GM23248 (cell line): ENCODE data around the gene ITGA11. TPM values are rescaled to one million over a fixed set of nuclear protein-coding genes. Genes with fewer than 3 reads are reported as not detected.
A peak's percentile ranks its signal among the peaks of the same experiment; 100 is the strongest.

ENCODE experiments used
- DNase-seq: peaks from one replicate; pipeline ENCODE4 v3.0.0-alpha.2; 2015
- H2AFZ ChIP-seq: fragments of 200-600 bp; sonication (generic); 2 replicates; pipeline ENCODE4 v1.6.1; 2016; ENCODE audit warnings: antibody characterized with exemption
- H3F3A ChIP-seq: fragments of 200-600 bp; sonication (generic); 2 replicates; pipeline ENCODE4 v1.6.1; 2016; ENCODE audit warnings: mild to moderate bottlenecking, antibody characterized with exemption, mixed run types; ENCODE audit not compliant: insufficient read depth
- H3K27ac ChIP-seq: fragments of 200-600 bp; sonication (generic); 2 replicates; pipeline ENCODE4 v1.5.1; 2016; ENCODE audit warnings: mild to moderate bottlenecking
- H3K27me3 ChIP-seq: fragments of 200-600 bp; sonication (generic); replicated peaks from 2 replicates; pipeline ENCODE4 v1.6.1; 2016; ENCODE audit warnings: mild to moderate bottlenecking; ENCODE audit not compliant: insufficient read depth
- H3K36me3 ChIP-seq: fragments of 200-600 bp; sonication (generic); 2 replicates; pipeline ENCODE4 v1.6.1; 2016; ENCODE audit warnings: low read depth, mild to moderate bottlenecking
- H3K4me1 ChIP-seq: fragments of 200-600 bp; sonication (generic); 2 replicates; pipeline ENCODE4 v1.6.1; 2016; ENCODE audit warnings: mild to moderate bottlenecking; ENCODE audit not compliant: insufficient read depth
- H3K4me2 ChIP-seq: fragments of 200-600 bp; sonication (generic); one replicate; pipeline ENCODE4 v1.6.1; 2016; ENCODE audit warnings: mild to moderate bottlenecking; ENCODE audit not compliant: unreplicated experiment
- H3K4me3 ChIP-seq: fragments of 200-600 bp; sonication (generic); 2 replicates; pipeline ENCODE4 v1.5.1; 2016; ENCODE audit warnings: mild to moderate bottlenecking
- H3K79me2 ChIP-seq: fragments of 200-600 bp; sonication (generic); 2 replicates; pipeline ENCODE4 v1.6.1; 2016; ENCODE audit warnings: mild to moderate bottlenecking; ENCODE audit not compliant: insufficient read depth
- H3K9ac ChIP-seq: fragments of 200-600 bp; sonication (generic); 2 replicates; pipeline ENCODE4 v1.6.1; 2016; ENCODE audit warnings: mild to moderate bottlenecking
- H3K9me2 ChIP-seq: fragments of 200-600 bp; sonication (generic); 2 replicates; pipeline ENCODE4 v1.6.1; 2016; ENCODE audit warnings: mixed run types, mild to moderate bottlenecking, moderate library complexity; ENCODE audit not compliant: insufficient read depth
- H3K9me3 ChIP-seq: fragments of 200-600 bp; sonication (generic); one replicate; pipeline ENCODE4 v1.6.1; 2017; ENCODE audit warnings: low read depth
- H4K20me1 ChIP-seq: fragments of 200-600 bp; sonication (generic); 2 replicates; pipeline ENCODE4 v1.6.0; 2016; ENCODE audit not compliant: insufficient read depth
- EZH2 ChIP-seq: fragments of 200-600 bp; sonication (generic); IDR thresholded peaks from 2 replicates; pipeline ENCODE4 v1.6.1; 2018; ENCODE audit warnings: antibody characterized with exemption, mild to moderate bottlenecking; ENCODE audit not compliant: insufficient read depth, poor library complexity, severe bottlenecking
- EZH2phosphoT487 ChIP-seq: fragments of 200-600 bp; sonication (generic); IDR thresholded peaks from 2 replicates; pipeline ENCODE4 v1.6.1; 2018; ENCODE audit warnings: antibody characterized with exemption, moderate library complexity, mild to moderate bottlenecking, low read depth; ENCODE audit not compliant: insufficient read depth
- WGBS, 2 experiments: methylation state at CpG; one replicate each; pipeline ENCODE4 v1.1.6; 2015 to 2017; ENCODE audit warnings: low lambda C conversion rate in 2 of 2, low coverage in 1 of 2; ENCODE audit errors: missing lambda C conversion rate in 2 of 2; 5-methylcytosine and 5-hydroxymethylcytosine counted together
- in situ Hi-C: fragments of 300-500 bp; cut with MboI; formaldehyde crosslinking; loops from 2 replicates; pipeline ENCODE4 v1.15.0; 2020
- polyA plus RNA-seq: library from polyadenylated mRNA; unstranded; fragments of >200 nt; fragmentation: Nextera tagmentation; extraction: Ambion mirVana; gene quantifications from 2 replicates; pipeline ENCODE4 v1.2.1, GENCODE V29; 2016
- total RNA-seq: library from RNA; depleted of rRNA; stranded (reverse); fragments of >200 nt; shearing (Covaris generic); gene quantifications from 2 replicates; pipeline ENCODE4 v1.2.3, GENCODE V29; 2014

Gene ITGA11
- total and polyA plus RNA-seq, 2 experiments from 2014 or later = 312 to 352 TPM

- no peak overlapping the region for H3K9ac ChIP-seq
- no peak overlapping the region for H3K4me3 ChIP-seq
- H3K9me3 ChIP-seq = no peaks in the 10 kb centered on the region
- no peak for TF ChIP-seq EZH2phosphoT487
- no peak for TF ChIP-seq EZH2
- H3K79me2 ChIP-seq = no peaks in the 10 kb centered on the region
- H3K27me3 ChIP-seq = no peaks in the 10 kb centered on the region
- H3F3A ChIP-seq = peaks cover 25% of the 10 kb centered on the region
- DNase-seq = no peak
- peaks cover 63% of the 10 kb centered on the region; the same call in 1 of the 2 replicates for H3K36me3 ChIP-seq
- no peaks in the 10 kb centered on the region for H3K9me2 ChIP-seq
- no peaks in the 10 kb centered on the region for H4K20me1 ChIP-seq
- no peak overlapping the region for H3K27ac ChIP-seq
- no peak overlapping the region for H3K4me2 ChIP-seq
- in situ Hi-C loops = no loop called here
- H2AFZ ChIP-seq = no peak overlapping the region
- WGBS, 2 experiments = 74 to 76% methylated on average over 7 of the region's 7 CpGs
- H3K4me1 ChIP-seq = peaks cover 18% of the 10 kb centered on the region
Observed at GRCh38 chr15:68336516-68336915, 95.4 kb downstream of the ITGA11 start.

GRCh38 chr15:68335655-68336054 is 96.3 kb downstream of the ITGA11 start:
- no peaks in the 10 kb centered on the region for H3K9me3 ChIP-seq
- peaks cover 25% of the 10 kb centered on the region for H3F3A ChIP-seq
- H3K79me2 ChIP-seq = no peaks in the 10 kb centered on the region
- in situ Hi-C loops = no loop called here
- DNase-seq = no peak
- no peaks in the 10 kb centered on the region for H3K27me3 ChIP-seq
- H3K4me2 ChIP-seq = no peak overlapping the region
- TF ChIP-seq EZH2phosphoT487 (no peak), EZH2 (no peak)
- no peak overlapping the region for H3K4me3 ChIP-seq
- H3K9me2 ChIP-seq = no peaks in the 10 kb centered on the region
- H4K20me1 ChIP-seq = no peaks in the 10 kb centered on the region
- no peak overlapping the region for H3K9ac ChIP-seq
- peaks cover 64% of the 10 kb centered on the region; the same call in 1 of the 2 replicates for H3K36me3 ChIP-seq
- peaks cover 18% of the 10 kb centered on the region for H3K4me1 ChIP-seq
- no peak overlapping the region for H3K27ac ChIP-seq
- no peak overlapping the region for H2AFZ ChIP-seq
- 90 to 93% methylated on average over 14 of the region's 14 CpGs for WGBS, 2 experiments

GRCh38 chr15:68335251-68335650 is 96.7 kb downstream of the ITGA11 start:
- Histone ChIP-seq H3K9me3 (no peaks in the 10 kb centered on the region), H3K9ac (no peak overlapping the region), H3F3A (peaks cover 25% of the 10 kb centered on the region), H3K27ac (peak overlapping the region; percentile 49), H3K79me2 (no peaks in the 10 kb centered on the region), H3K4me2 (no peak overlapping the region), H3K4me1 (peaks cover 18% of the 10 kb centered on the region), H3K4me3 (no peak overlapping the region), H2AFZ (no peak overlapping the region), H3K9me2 (no peaks in the 10 kb centered on the region), H3K27me3 (no peaks in the 10 kb centered on the region), H4K20me1 (no peaks in the 10 kb centered on the region), H3K36me3 (peaks cover 66% of the 10 kb centered on the region; the same call in 1 of the 2 replicates)
- WGBS, 2 experiments = 91 to 100% methylated on average over 1 of the region's 1 CpG
- TF ChIP-seq EZH2phosphoT487 (no peak), EZH2 (no peak)
- in situ Hi-C loops = no loop called here
- peak; percentile 58 for DNase-seq

- H3K4me3 ChIP-seq = no peak overlapping the region
- WGBS, 2 experiments = 70 to 76% methylated on average over 9 of the region's 9 CpGs
- no peak for TF ChIP-seq EZH2
- TF ChIP-seq EZH2phosphoT487 = no peak
- peak; percentile 56 for DNase-seq
- H3F3A ChIP-seq = peaks cover 22% of the 10 kb centered on the region
- no peak overlapping the region for H2AFZ ChIP-seq
- H3K9me3 ChIP-seq = no peaks in the 10 kb centered on the region
- peaks cover 18% of the 10 kb centered on the region for H3K4me1 ChIP-seq
- no peaks in the 10 kb centered on the region for H3K9me2 ChIP-seq
- in situ Hi-C loops = no loop called here
- H3K27ac ChIP-seq = peak overlapping the region; percentile 49
- H3K4me2 ChIP-seq = no peak overlapping the region
- no peak overlapping the region for H3K9ac ChIP-seq
- no peaks in the 10 kb centered on the region for H3K27me3 ChIP-seq
- peaks cover 60% of the 10 kb centered on the region; the same call in 1 of the 2 replicates for H3K36me3 ChIP-seq
- H3K79me2 ChIP-seq = no peaks in the 10 kb centered on the region
- H4K20me1 ChIP-seq = no peaks in the 10 kb centered on the region
Observed at GRCh38 chr15:68334661-68335124, 97.3 kb downstream of the ITGA11 start.
